SU-DHL-6 (cell line): ENCODE data around the gene EXOC3L1.

Source experiments
- EZH2phosphoT487 ChIP-seq: fragments of 200-600 bp; sonication (generic), shearing (Covaris generic); conservative IDR thresholded peaks from 2 replicates; pipeline ENCODE4 v1.6.1; 2018; ENCODE audit warnings: mild to moderate bottlenecking, antibody characterized with exemption, low read length, moderate library complexity, mixed read lengths
- TF ChIP-seq, protein P1 (sequence below): fragments of 200-600 bp; sonication (generic); IDR thresholded peaks from one replicate; pipeline ENCODE4 v1.5.1; 2017; ENCODE audit warnings: antibody characterized with exemption, mild to moderate bottlenecking, low read length, moderate library complexity; ENCODE audit not compliant: insufficient read depth, poor library complexity, severe bottlenecking

DNA sequence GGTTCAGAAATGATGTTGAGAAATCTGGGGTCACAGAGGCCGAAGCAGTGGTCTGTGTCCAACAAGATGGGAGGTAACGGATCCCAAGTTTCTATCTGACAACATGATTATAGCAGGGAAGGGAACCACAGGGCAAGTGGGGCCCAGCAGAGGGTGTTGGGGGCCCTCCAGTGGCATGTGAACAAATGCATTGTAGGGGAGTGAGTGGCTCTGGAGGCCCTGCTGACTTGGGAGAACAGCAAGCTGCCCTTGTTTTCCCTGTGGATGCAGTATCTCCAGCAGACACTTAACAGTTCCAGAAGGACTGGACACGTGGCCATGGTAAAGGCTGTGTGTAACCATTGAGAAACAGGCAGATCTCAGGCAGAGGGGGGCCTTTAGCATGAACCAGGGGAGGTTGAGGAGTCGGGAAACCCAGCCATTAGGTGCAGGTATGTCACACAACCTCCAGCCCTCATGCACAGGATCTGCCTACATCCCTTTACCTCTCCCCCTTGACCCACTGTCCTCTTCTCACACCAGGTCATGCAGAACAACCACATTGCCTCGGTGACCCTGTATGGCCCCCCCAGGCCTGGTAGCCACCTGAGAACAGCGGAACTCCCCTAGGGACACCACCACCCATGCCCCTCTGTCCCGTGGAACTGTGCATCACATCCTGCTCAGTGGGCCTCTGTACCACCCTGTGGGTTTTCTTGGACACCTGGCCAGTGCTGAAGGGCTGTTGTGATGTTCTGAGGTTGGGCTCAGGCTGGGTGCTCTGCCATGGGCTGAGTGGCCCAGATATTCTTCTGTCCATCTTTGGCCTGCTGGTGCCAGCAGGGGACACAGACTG is 43.2 kb downstream of the EXOC3L1 start:
- TF ChIP-seq, protein P1, sequence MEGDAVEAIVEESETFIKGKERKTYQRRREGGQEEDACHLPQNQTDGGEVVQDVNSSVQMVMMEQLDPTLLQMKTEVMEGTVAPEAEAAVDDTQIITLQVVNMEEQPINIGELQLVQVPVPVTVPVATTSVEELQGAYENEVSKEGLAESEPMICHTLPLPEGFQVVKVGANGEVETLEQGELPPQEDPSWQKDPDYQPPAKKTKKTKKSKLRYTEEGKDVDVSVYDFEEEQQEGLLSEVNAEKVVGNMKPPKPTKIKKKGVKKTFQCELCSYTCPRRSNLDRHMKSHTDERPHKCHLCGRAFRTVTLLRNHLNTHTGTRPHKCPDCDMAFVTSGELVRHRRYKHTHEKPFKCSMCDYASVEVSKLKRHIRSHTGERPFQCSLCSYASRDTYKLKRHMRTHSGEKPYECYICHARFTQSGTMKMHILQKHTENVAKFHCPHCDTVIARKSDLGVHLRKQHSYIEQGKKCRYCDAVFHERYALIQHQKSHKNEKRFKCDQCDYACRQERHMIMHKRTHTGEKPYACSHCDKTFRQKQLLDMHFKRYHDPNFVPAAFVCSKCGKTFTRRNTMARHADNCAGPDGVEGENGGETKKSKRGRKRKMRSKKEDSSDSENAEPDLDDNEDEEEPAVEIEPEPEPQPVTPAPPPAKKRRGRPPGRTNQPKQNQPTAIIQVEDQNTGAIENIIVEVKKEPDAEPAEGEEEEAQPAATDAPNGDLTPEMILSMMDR, result no peak
- TF ChIP-seq EZH2phosphoT487, result no peak
